ENCODE measurements around the gene CATSPERE.

DNA sequence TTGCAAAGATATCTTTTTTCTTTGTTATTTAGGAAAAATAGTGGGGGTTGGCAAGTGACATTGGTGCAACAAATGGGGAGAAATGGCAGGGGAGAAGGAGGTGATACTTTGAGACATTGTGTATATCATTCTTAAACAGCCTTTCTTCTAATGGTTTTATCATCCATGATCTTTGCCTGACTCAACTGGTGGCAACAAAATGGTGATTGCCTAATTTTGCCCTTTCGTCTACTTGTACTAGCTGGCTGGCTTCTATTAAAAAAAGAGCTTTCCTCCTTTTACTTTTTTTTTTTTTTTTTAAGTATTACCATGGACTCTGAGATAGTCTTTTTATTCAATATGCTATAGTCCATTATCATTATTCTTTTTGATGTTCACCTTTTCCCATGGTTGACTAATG lies 219.6 kb downstream of the CATSPERE start:
- TF ChIP-seq, protein P1, sequence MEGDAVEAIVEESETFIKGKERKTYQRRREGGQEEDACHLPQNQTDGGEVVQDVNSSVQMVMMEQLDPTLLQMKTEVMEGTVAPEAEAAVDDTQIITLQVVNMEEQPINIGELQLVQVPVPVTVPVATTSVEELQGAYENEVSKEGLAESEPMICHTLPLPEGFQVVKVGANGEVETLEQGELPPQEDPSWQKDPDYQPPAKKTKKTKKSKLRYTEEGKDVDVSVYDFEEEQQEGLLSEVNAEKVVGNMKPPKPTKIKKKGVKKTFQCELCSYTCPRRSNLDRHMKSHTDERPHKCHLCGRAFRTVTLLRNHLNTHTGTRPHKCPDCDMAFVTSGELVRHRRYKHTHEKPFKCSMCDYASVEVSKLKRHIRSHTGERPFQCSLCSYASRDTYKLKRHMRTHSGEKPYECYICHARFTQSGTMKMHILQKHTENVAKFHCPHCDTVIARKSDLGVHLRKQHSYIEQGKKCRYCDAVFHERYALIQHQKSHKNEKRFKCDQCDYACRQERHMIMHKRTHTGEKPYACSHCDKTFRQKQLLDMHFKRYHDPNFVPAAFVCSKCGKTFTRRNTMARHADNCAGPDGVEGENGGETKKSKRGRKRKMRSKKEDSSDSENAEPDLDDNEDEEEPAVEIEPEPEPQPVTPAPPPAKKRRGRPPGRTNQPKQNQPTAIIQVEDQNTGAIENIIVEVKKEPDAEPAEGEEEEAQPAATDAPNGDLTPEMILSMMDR (IDR thresholded peaks at IDR 0.05; ENCODE audit: insufficient read depth, low read depth, low read length), result no peak
- no peak for TF ChIP-seq EZH2 (IDR thresholded peaks at IDR 0.05; ENCODE audit: insufficient read depth, low read length)
